Daoy (cell line): ENCODE results near the gene PROK2. TPM values are rescaled to one million over a fixed set of nuclear protein-coding genes. Genes with fewer than 3 reads are reported as not detected.
A peak's percentile ranks its signal among the peaks of the same experiment; 100 is the strongest.

ENCODE experiments used
- DNase-seq: peaks from one replicate; pipeline ENCODE4 v3.0.0-alpha.2; 2015; ENCODE audit warnings: low read depth
- total RNA-seq: library from RNA; depleted of rRNA; stranded (reverse); fragments of >200 nt; shearing (Covaris generic); gene quantifications from 2 replicates; pipeline ENCODE4 v1.2.3, GENCODE V29; 2014; rRNA removed

PROK2 gene
- total RNA-seq, 1 experiment from 2014 or later: 1.9 TPM

DNA sequence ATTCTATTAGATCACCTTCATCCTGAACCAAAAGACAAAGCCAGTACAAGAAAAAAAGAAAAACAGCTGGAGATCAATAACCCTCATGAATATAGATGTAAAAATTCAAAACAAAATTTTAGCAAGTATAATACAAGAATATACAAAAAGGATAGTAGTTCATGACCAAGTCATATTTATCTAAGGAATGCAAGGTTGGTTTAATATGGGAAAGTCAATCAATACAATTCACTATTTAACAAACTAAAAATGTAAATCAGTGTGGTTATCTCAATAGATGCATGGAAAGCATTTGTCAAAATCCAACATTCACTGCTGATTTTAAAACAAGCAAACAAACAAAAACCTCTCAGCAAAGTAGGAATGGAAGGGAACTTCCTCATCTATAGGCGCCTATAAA, 42.3 kb downstream of the PROK2 start:
- DNase-seq: no peak

GRCh38 chr3:71734881-71735280, 50.1 kb downstream of the PROK2 start:
- DNase-seq: no peak

DNA sequence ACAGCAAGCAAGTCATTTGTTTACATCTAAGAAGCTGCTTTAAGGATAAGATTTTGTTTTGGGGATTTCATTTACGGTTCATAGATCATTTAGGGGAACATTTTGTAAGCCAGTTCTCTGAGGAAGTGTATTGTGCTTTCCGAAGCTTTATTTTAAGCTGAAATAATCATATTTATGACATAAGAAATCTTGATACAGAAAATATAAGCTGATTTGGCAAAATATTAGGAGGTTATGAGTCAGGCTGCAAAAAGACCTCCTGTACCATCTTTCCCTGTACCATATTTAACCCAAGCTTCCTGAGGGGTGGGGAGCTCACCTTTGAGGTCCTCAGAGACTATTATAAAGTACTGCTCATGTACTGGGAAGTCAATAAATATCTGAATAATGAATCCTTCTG, 51.6 kb downstream of the PROK2 start:
- DNase-seq: no peak

- DNase-seq: no peak
Measured at GRCh38 chr3:71732637-71733036, 52.3 kb downstream of the PROK2 start.

DNA sequence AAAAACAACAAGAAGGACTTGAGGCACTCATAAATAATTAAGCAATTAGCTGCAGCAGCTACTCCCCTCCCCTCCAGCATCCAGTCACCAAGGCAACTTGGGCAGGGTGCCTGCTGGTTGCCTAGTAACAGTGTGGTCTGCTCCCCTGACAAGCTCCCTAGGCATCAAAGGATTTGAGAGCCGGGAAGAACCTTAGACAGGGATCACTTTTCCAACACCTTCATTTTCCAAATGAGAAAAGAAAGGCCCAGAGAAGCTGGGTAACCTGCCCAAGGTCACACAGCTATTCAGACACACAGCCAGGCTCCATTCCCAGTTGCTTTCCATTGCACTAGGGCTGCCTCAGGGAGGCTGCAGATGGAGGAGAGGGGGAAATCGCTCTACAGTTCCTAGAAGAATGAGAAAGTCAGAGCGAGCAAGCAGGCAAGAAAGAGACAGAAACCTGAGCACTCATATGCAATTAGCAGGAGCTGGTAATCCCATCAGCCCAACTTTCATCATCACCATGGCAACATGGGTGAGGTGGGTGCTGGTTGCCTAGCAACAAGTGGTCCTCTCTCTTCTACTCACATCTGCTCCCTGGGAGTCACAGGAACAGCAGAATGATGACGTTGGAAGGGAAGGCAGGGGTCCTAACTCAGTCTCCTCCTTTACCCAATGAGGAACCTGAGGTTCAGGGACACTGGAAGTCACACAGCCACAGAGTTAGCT, 56.2 kb downstream of the PROK2 start:
- peak; percentile 20 for DNase-seq

GRCh38 chr3:71726146-71726545, 58.8 kb downstream of the PROK2 start:
- DNase-seq: no peak

- peak; percentile 43 for DNase-seq
Measured at GRCh38 chr3:71725271-71725991, 59.5 kb downstream of the PROK2 start, which contains the start of gene EIF4E3. Gene EIF4E3 (minus strand): TSS chr3:71725402. CDS start chr3:71725367, 35 bp downstream.

DNA sequence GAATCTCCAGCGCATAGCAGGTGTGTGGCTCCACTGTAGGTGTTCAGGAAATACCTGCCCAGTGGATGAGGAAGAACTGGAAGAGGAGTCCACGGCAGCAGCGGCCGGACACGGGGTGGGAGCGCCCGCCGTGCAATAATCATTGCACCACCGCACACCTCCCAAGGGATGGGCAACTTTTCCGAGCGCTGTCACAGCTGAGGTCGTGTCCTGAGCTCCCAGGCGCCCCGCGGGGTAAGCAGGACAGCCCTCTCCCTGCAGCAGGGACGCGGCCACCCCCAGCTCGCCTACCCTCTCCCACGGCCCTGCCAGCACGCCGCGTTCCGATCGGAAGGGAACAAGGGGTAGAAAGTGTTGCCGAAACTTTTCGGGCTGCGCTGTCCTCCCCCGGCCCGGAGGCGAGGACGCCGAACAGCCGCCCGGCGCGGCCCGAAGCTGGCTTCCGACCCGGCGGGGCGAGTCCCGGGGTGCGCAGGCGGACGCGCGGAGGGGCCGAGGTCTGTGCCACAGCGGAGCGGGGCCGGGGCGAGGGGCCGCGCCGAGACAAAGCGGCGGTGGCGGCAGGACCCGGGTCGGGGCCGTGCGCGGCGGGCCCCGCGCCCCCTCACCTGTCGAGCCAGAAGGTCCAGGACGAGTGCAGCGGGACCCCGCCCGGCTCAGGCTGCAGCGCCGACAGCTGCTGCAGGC, 60.2 kb downstream of the PROK2 start:
- peak; percentile 23 for DNase-seq

GRCh38 chr3:71724171-71724453, 60.8 kb downstream of the PROK2 start:
- DNase-seq: no peak

GRCh38 chr3:71723452-71724170, 61.3 kb downstream of the PROK2 start:
- no peak for DNase-seq

GRCh38 chr3:71722693-71723092, 62.3 kb downstream of the PROK2 start:
- DNase-seq: no peak

Other genes with a start within 250 kb of the PROK2 start
- 34.3 and 42.6 TPM in 2 replicates for gene FOXP1, start 201.4 kb downstream of the PROK2 start, total RNA-seq
- 0.83 and 1.7 TPM in 2 replicates for gene EIF4E3, start 59.7 kb downstream of the PROK2 start, total RNA-seq
- gene GPR27, start 31.3 kb downstream of the PROK2 start, total RNA-seq: 2.5 and 5.0 TPM in 2 replicates